ENCODE results near the gene UCN2. TPM values are rescaled to one million over a fixed set of nuclear protein-coding genes. Genes with fewer than 3 reads are reported as not detected.
A peak's percentile ranks its signal among the peaks of the same experiment; 100 is the strongest.

The UCN2 gene
- total and polyA plus RNA-seq, 4 experiments from 2014 or later, result not detected

DNA sequence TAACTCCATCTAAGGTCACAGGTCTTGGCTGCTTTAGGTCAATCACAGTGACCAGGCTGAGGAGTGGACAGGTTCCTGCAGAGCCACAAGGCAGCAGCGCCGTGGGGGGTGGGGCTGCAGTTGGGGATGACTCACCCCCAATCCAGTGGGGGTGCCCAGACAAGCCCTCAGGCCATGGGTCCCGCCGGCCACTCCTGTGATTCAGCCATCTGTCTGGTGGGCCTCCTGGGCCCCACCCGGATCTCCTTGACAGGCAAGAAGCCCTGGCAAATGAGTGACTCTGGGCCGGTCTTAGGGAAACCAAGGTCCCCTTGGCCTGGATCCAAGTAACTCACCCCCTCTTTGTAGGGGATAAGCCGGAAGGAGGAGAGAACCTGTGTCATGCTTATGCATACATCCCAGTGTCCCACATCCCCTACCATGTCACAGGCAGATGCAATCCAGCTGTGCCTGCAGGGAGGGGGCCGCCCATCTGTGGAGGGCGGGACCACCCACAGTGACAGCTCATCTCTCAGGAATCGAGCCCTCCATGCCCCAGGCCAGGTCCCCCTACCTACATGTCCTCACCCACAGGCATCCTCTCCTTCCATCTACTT lies 32.0 kb upstream of the UCN2 start:
- Mint-ChIP-seq H3K9me3 (peaks cover 0 to 2% (median 0%) of the 10 kb centered on the region in 8 donors), H3K4me1 (peaks cover 0 to 6% (median 3%) of the 10 kb centered on the region in 4 donors), H3K36me3 (peaks cover 5 to 25% of the 10 kb centered on the region in 2 donors), H3K27me3 (peaks cover 6 to 13% of the 10 kb centered on the region in 2 donors), H3K27ac (no peak overlapping the region), H3K4me3 (no peak overlapping the region)
- H3K36me3 ChIP-seq (ENCODE audit: insufficient read depth, low read length), result peaks cover 17% of the 10 kb centered on the region
- no peaks in the 10 kb centered on the region for H3K4me1 ChIP-seq (ENCODE audit: insufficient read depth, low read length)
- no peaks in the 10 kb centered on the region for H3K27me3 ChIP-seq (ENCODE audit: insufficient read depth, low read length)
- no peak overlapping the region for H3K4me3 ChIP-seq (ENCODE audit: low read length in 2 of 2)
- CTCF ChIA-PET (ENCODE audit: partially characterized antibody), result interaction anchor here (1.0 kb wide), 1 partner anchor 470 kb away, joined by 3 read pairs; no protein-coding TSS in a partner anchor
- intact Hi-C loops (cut with micrococcal nuclease), result no loop called here
- H3K9me3 ChIP-seq (ENCODE audit: control insufficient read depth in 1 of 2, low read length in 2 of 2), result no peaks in the 10 kb centered on the region
- peak in 1 of 5 donors; percentile 39 for DNase-seq
- H3K27ac ChIP-seq (ENCODE audit: low read depth, low read length), result no peak overlapping the region
- POLR2A ChIA-PET (ENCODE audit: partially characterized antibody), result no interaction called here

DNA sequence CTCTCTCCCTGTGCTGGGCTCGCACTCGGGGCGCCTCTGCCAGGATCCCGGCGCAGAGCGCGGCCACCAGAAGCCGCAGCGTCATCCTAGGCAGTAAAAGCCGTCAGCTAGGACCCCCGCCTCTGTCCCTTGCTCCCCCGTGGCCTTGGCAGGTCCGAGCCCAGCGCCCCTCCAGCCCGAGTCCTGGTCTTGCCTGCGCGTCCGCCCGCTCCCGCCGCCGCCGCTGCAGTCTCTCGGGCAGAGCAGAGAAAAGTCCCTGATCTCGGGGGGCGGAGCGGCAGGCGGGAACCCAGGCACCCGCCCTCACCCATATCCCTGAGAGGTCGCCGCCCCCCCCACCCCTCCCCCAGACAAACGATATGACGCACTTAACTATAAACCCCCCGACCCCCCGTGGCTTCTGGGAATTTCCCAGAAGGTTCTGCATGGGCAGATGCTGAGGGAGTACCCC lies 31.5 kb upstream of the UCN2 start, which contains the start of gene COL7A1:
COL7A1 (minus strand) TSS at position 255 of the 451 bp plus-strand sequence; CDS start at position 85, 170 bp downstream.
- no peaks in the 10 kb centered on the region for H3K4me1 ChIP-seq (ENCODE audit: insufficient read depth, low read length)
- Mint-ChIP-seq H3K27ac (peak within 1 kb of the TSS in 2 of 7 donors; percentile 33 to 57), H3K9me3 (peaks cover 0 to 2% (median 0%) of the 10 kb centered on the region in 8 donors), H3K27me3 (peaks cover 6 to 14% of the 10 kb centered on the region in 2 donors), H3K4me1 (peaks cover 0 to 6% (median 3%) of the 10 kb centered on the region in 4 donors), H3K4me3 (peak within 1 kb of the TSS in 2 of 8 donors; percentile 20 to 43), H3K36me3 (peaks cover 4 to 20% of the 10 kb centered on the region in 2 donors)
- H3K9me3 ChIP-seq (ENCODE audit: control insufficient read depth in 1 of 2, low read length in 2 of 2), result no peaks in the 10 kb centered on the region
- intact Hi-C loops (cut with micrococcal nuclease), result no loop called here
- H3K4me3 ChIP-seq (ENCODE audit: low read length in 2 of 2), result no peak within 1 kb of the TSS
- peaks cover 12% of the 10 kb centered on the region for H3K36me3 ChIP-seq (ENCODE audit: insufficient read depth, low read length)
- H3K27ac ChIP-seq (ENCODE audit: low read depth, low read length), result no peak within 1 kb of the TSS
- no peak for DNase-seq
- H3K27me3 ChIP-seq (ENCODE audit: insufficient read depth, low read length), result no peaks in the 10 kb centered on the region
- ChIA-PET POLR2A (ENCODE audit: partially characterized antibody) (no interaction called here), CTCF (ENCODE audit: partially characterized antibody) (interaction anchor here (1.0 kb wide), 1 partner anchor 470 kb away, joined by 3 read pairs; no protein-coding TSS in a partner anchor)

DNA sequence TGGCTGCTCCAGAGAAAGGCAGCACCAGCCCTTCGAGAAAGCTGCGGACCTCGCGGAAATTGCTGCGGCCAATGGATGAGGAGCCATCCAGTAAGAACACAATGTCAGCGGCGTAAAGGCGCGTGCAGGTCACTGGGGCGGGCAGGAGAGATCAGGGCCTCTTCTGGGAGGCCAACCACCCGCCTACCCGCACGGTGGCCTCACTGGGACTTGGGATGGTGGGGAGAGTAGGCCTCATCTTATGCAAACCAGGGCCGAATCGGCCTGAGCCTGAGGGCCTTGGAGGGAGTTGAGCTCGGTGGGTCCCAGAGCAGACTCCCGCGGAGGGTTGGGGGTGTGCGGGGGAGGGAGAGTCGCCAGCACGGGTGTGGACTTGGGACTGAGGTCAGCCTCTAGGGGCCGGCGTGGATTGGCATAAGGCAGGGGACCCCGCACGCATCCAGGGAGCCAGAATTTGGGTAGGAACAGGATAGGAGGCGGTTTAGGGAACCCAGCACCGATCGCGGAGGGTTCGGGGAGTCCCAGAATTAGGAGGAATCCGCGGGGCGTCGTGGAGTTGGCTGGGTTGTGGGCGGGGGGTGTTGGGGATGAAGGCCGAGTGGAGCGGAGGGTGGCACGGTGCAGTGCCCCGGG lies 31.0 kb upstream of the UCN2 start:
- POLR2A ChIA-PET (ENCODE audit: partially characterized antibody), result no interaction called here
- H3K36me3 ChIP-seq (ENCODE audit: insufficient read depth, low read length), result peaks cover 6% of the 10 kb centered on the region
- H3K27me3 ChIP-seq (ENCODE audit: insufficient read depth, low read length), result no peaks in the 10 kb centered on the region
- Mint-ChIP-seq H3K36me3 (peaks cover 4 to 14% of the 10 kb centered on the region in 2 donors), H3K9me3 (peaks cover 0 to 2% (median 0%) of the 10 kb centered on the region in 8 donors), H3K4me3 (peak overlapping the region in 2 of 8 donors; percentile 20 to 43), H3K27me3 (peaks cover 7 to 18% of the 10 kb centered on the region in 2 donors), H3K4me1 (peaks cover 0 to 6% (median 3%) of the 10 kb centered on the region in 4 donors), H3K27ac (no peak overlapping the region)
- H3K4me1 ChIP-seq (ENCODE audit: insufficient read depth, low read length), result no peaks in the 10 kb centered on the region
- intact Hi-C loops (cut with micrococcal nuclease), result no loop called here
- CTCF ChIA-PET (ENCODE audit: partially characterized antibody), result no interaction called here
- H3K27ac ChIP-seq (ENCODE audit: low read depth, low read length), result no peak overlapping the region
- DNase-seq, result peak in 1 of 5 donors; percentile 24
- no peaks in the 10 kb centered on the region for H3K9me3 ChIP-seq (ENCODE audit: control insufficient read depth in 1 of 2, low read length in 2 of 2)
- H3K4me3 ChIP-seq (ENCODE audit: low read length in 2 of 2), result no peak overlapping the region

DNA sequence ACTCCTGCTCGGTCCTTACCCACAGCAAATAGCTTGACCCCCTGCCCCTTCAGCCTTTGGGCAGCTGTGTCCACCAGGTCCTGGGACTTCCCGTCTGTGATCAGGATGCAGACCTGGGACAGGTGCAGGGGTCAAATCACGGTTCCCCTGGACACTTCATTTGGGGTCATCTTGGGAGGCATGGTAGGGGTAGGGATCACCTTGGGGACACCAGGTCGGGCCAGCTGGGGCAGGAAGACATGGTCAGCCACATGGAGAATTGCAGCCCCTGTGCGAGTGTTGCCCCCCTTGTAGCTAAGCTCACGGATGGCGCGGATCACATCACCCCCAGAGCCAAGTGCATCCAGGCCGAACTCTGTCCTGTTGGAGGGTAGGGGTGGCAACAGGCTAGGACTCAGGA lies 29.8 kb upstream of the UCN2 start:
- peak in 1 of 5 donors; percentile 4 for DNase-seq
- no peak overlapping the region for H3K4me3 Mint-ChIP-seq
- Histone ChIP-seq H3K9me3 (ENCODE audit: control insufficient read depth in 1 of 2, low read length in 2 of 2) (no peaks in the 10 kb centered on the region), H3K4me3 (ENCODE audit: low read length in 2 of 2) (no peak overlapping the region), H3K36me3 (ENCODE audit: insufficient read depth, low read length) (no peaks in the 10 kb centered on the region), H3K27ac (ENCODE audit: low read depth, low read length) (no peak overlapping the region), H3K27me3 (ENCODE audit: insufficient read depth, low read length) (no peaks in the 10 kb centered on the region), H3K4me1 (ENCODE audit: insufficient read depth, low read length) (no peaks in the 10 kb centered on the region)
- peaks cover 0 to 5% of the 10 kb centered on the region in 2 donors for H3K36me3 Mint-ChIP-seq
- intact Hi-C loops (cut with micrococcal nuclease), result no loop called here
- H3K9me3 Mint-ChIP-seq, result peaks cover 0 to 2% (median 0%) of the 10 kb centered on the region in 8 donors
- H3K27ac Mint-ChIP-seq, result no peak overlapping the region
- peaks cover 0 to 6% (median 3%) of the 10 kb centered on the region in 4 donors for H3K4me1 Mint-ChIP-seq
- CTCF ChIA-PET (ENCODE audit: partially characterized antibody), result no interaction called here
- POLR2A ChIA-PET (ENCODE audit: partially characterized antibody), result no interaction called here
- peaks cover 14 to 26% of the 10 kb centered on the region in 2 donors for H3K27me3 Mint-ChIP-seq

DNA sequence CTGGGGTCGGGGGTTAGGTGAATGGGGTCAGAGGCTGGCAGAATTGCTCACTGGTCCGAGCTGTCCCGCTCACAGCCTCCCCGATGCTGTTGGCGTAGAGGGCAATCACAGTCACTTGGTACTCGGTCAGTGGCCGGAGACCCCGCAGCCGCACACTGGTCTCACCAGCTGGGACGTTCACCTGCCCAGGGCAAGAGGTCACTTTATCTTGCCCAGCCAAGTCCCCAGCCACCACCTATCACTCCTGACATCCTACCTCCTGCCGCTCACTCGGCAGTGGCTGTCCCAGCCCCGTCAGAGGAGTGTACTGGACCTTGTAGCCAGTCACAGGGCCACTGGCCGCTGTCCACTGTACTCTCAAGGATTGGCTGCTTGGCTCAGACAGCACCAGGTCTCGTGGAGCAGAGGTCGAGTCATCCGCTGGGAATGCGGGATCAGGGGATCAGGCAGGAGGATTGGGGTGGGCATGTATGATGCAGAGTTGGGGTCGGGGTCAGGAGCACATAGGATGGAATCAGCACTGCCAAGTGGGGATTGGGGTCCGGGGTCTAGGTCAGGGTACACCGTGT lies 29.0 kb upstream of the UCN2 start:
- H3K27ac ChIP-seq (ENCODE audit: low read depth, low read length), result no peak overlapping the region
- intact Hi-C loops (cut with micrococcal nuclease), result no loop called here

DNA sequence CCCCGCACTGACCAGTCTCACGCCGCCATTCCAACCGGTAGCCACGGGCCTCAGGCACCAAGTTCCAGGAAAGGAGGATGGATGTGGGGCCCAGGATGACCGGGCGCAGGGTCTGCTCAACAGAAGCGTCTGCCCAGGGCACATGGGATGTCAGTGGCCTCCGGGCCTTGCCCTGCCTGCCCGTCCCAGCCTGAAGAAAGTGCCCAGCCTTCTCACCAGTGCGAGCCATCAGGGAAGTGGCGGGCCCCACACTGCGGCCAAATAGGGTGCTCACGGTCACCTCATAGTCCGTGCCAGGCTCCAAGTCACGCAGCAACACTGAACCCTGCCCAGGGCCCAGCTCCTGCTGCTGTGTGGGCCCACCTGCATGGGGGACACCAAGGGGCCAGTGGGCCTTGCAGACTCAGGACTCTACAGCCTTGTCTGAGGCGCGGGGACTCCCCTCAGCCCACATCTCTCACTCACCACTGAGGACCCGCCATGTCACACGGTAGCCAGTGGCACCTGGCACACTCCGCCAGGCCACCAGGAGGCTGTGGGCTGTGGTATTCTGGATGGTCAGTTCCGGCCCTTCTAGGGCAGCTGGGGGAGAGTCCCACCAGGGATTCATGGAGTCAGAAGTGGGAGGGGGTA lies 28.4 kb upstream of the UCN2 start:
- Histone ChIP-seq H3K36me3 (ENCODE audit: insufficient read depth, low read length) (no peaks in the 10 kb centered on the region), H3K27me3 (ENCODE audit: insufficient read depth, low read length) (no peaks in the 10 kb centered on the region), H3K4me1 (ENCODE audit: insufficient read depth, low read length) (no peaks in the 10 kb centered on the region), H3K27ac (ENCODE audit: low read depth, low read length) (no peak overlapping the region), H3K4me3 (ENCODE audit: low read length in 2 of 2) (no peak overlapping the region), H3K9me3 (ENCODE audit: control insufficient read depth in 1 of 2, low read length in 2 of 2) (no peaks in the 10 kb centered on the region)
- DNase-seq, result peak in 1 of 5 donors; percentile 20
- Mint-ChIP-seq H3K36me3 (peaks cover 0 to 3% of the 10 kb centered on the region in 2 donors), H3K27ac (no peak overlapping the region), H3K27me3 (peaks cover 14 to 32% of the 10 kb centered on the region in 2 donors), H3K4me3 (no peak overlapping the region), H3K4me1 (peaks cover 0 to 4% (median 1%) of the 10 kb centered on the region in 4 donors), H3K9me3 (peaks cover 0 to 2% (median 0%) of the 10 kb centered on the region in 8 donors)
- ChIA-PET CTCF (ENCODE audit: partially characterized antibody) (no interaction called here), POLR2A (ENCODE audit: partially characterized antibody) (no interaction called here)
- intact Hi-C loops (cut with micrococcal nuclease), result no loop called here

More for the DNA sequence above, 29.0 kb upstream of the UCN2 start:
- Histone ChIP-seq H3K36me3 (ENCODE audit: insufficient read depth, low read length) (no peaks in the 10 kb centered on the region), H3K4me3 (ENCODE audit: low read length in 2 of 2) (no peak overlapping the region), H3K9me3 (ENCODE audit: control insufficient read depth in 1 of 2, low read length in 2 of 2) (no peaks in the 10 kb centered on the region), H3K4me1 (ENCODE audit: insufficient read depth, low read length) (no peaks in the 10 kb centered on the region), H3K27me3 (ENCODE audit: insufficient read depth, low read length) (no peaks in the 10 kb centered on the region)
- H3K4me1 Mint-ChIP-seq, result peaks cover 0 to 6% (median 3%) of the 10 kb centered on the region in 4 donors
- DNase-seq, result peak in 1 of 5 donors; percentile 19
- ChIA-PET POLR2A (ENCODE audit: partially characterized antibody) (no interaction called here), CTCF (ENCODE audit: partially characterized antibody) (no interaction called here)
- peaks cover 14 to 32% of the 10 kb centered on the region in 2 donors for H3K27me3 Mint-ChIP-seq
- H3K27ac Mint-ChIP-seq, result peak overlapping the region in 1 of 7 donors; percentile 23
- no peak overlapping the region for H3K4me3 Mint-ChIP-seq
- H3K36me3 Mint-ChIP-seq, result peaks cover 0 to 3% of the 10 kb centered on the region in 2 donors
- peaks cover 0 to 2% (median 0%) of the 10 kb centered on the region in 8 donors for H3K9me3 Mint-ChIP-seq

DNA sequence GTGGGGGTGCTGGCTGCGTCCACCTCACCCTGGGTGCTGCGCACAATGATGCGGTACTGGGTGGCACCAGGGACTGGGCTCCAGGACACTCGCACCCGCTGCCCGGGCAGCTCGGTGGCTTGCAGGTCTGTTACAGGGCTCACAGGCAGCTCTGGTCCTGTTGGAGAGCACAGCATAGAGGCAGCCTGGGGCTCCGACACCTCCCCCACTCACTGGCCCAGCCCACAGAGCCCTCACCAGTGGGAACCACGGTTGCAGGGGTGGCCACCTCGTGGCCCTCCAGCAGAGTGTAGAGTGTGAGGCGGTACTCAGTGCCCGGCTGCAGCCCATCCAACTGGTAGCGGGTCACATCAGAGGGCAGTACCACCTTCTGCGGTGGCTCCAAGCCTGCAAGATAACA lies 27.9 kb upstream of the UCN2 start:
- intact Hi-C loops (cut with micrococcal nuclease), result no loop called here
- POLR2A ChIA-PET (ENCODE audit: partially characterized antibody), result no interaction called here
- Mint-ChIP-seq H3K4me3 (no peak overlapping the region), H3K9me3 (peaks cover 0 to 2% (median 0%) of the 10 kb centered on the region in 8 donors), H3K27ac (no peak overlapping the region), H3K36me3 (no peaks in the 10 kb centered on the region), H3K4me1 (peaks cover 0 to 4% (median 1%) of the 10 kb centered on the region in 4 donors), H3K27me3 (peaks cover 15 to 34% of the 10 kb centered on the region in 2 donors)
- Histone ChIP-seq H3K4me3 (ENCODE audit: low read length in 2 of 2) (no peak overlapping the region), H3K4me1 (ENCODE audit: insufficient read depth, low read length) (no peaks in the 10 kb centered on the region), H3K27me3 (ENCODE audit: insufficient read depth, low read length) (no peaks in the 10 kb centered on the region), H3K36me3 (ENCODE audit: insufficient read depth, low read length) (no peaks in the 10 kb centered on the region), H3K27ac (ENCODE audit: low read depth, low read length) (no peak overlapping the region), H3K9me3 (ENCODE audit: control insufficient read depth in 1 of 2, low read length in 2 of 2) (no peaks in the 10 kb centered on the region)
- DNase-seq, result peak in 1 of 5 donors; percentile 18
- CTCF ChIA-PET (ENCODE audit: partially characterized antibody), result no interaction called here
